Vagina (tissue), 2 donors: ENCODE measurements around the gene PARK7.

Experiments used
- POLR2A ChIP-seq, 2 donors: fragments of 450-650 bp; IDR thresholded peaks; one replicate each; pipeline ENCODE4 v1.6.1; 2017; ENCODE audit warnings: antibody characterized with exemption in 2 of 2, mild to moderate bottlenecking in 2 of 2, moderate library complexity in 2 of 2
- TF ChIP-seq, protein P1 (sequence below), 3 experiments: fragments of 450-650 bp in 2 of 3; fragments of 200-600 bp in 1 of 3; sonication (generic) in 1 of 3; IDR thresholded peaks; one replicate each; pipeline ENCODE4 v1.5.1; 2017 to 2019; ENCODE audit warnings: antibody characterized with exemption in 3 of 3, mild to moderate bottlenecking in 2 of 3, moderate library complexity in 2 of 3

DNA sequence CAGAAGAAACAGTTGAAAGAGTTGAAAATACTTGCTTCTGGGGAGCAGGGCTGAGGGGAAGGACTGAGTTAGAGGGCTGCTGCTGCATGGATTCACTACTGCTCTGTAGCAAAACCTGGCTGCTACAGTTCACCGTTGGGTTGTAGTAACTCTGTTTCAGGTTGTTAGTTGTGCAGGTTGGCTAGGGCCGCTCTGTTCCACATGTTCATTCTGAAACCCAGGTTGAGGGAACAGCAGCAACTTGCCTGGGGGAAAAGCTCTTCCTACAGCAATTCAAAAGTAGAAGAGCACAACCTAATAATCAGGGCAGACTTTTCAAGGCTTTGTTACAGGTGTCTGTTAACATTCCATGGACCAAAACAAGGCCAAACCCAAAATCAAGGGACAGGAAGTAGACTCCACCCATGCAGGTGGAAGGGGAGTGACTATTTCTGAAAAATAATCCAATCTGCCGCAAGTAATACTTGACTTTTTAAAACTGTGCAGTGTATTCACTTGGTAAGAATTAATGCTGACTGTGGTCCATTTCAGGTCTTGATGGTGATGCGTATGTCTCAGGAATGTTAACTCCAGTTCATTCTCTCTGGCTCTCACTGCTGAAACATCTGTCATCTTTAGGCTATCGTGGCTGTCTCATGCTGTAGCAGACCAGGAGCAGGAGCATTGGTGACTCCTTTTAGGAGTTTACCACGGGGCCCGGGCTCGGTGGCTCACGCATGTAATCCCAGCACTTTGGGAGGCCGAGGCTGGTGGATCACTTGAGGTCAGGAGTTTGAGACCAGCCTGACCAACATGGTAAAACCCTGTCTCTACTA, 5.1 kb upstream of the PARK7 start:
- TF ChIP-seq, protein P1, sequence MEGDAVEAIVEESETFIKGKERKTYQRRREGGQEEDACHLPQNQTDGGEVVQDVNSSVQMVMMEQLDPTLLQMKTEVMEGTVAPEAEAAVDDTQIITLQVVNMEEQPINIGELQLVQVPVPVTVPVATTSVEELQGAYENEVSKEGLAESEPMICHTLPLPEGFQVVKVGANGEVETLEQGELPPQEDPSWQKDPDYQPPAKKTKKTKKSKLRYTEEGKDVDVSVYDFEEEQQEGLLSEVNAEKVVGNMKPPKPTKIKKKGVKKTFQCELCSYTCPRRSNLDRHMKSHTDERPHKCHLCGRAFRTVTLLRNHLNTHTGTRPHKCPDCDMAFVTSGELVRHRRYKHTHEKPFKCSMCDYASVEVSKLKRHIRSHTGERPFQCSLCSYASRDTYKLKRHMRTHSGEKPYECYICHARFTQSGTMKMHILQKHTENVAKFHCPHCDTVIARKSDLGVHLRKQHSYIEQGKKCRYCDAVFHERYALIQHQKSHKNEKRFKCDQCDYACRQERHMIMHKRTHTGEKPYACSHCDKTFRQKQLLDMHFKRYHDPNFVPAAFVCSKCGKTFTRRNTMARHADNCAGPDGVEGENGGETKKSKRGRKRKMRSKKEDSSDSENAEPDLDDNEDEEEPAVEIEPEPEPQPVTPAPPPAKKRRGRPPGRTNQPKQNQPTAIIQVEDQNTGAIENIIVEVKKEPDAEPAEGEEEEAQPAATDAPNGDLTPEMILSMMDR (IDR thresholded peaks at IDR 0.05): no peak
- TF ChIP-seq POLR2A (IDR thresholded peaks at IDR 0.05): no peak
